H54 (cell line): ENCODE measurements around the gene KREMEN1.
"Not testable (repeated sequence)": the region's sequence is repeated elsewhere in the genome, so short reads cannot be mapped to it uniquely, and the experiment has no call there.

Experiments
- DNase-seq: peaks from one replicate; pipeline ENCODE4 v3.0.0; 2011; ENCODE audit warnings: low spot score, mixed read lengths; ENCODE audit not compliant: insufficient read length
- FAIRE-seq: peaks from 3 replicates; lab custom pipeline; 2011; peaks lifted over from hg19 to GRCh38; lab: Jason Lieb, UNC
- POLR2A ChIP-seq: IDR thresholded peaks from 2 replicates; pipeline ENCODE4 v1.6.1; 2011; ENCODE audit warnings: low read depth, mild to moderate bottlenecking, low read length

Gene KREMEN1

DNA sequence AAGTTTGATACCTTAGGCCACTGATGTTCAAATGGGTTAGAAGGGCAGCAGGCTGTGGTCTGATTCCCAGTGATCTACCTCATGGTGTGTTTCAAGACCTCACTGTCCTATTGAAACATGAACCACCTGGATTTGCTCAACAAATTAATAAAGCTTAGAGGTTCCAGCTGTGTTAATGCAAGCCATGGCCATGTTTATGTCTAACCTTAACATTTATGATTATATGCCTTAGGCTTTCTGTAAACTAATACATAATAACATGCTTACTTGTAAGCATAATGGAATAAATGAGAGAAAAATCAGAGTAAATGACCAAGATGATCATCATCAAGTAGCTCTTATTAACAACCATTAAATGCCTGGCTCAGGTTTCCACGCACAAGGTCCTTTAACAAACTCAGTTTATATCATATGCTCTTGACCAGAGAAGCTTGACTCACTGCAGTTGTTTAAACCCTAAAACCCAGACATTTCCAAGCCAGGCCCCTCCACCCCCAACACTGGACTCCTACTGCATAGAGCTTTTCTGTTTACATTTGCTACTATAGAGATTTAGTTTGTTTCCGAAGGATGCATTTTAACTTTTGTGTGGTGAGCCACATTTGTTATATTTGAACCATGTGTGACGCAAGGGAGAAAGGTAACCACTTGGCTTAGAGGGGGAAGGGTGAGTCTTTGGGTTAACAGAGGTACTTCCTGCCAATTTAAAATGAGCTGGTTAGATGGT is 43.7 kb downstream of the KREMEN1 start:
- FAIRE-seq (no peak), DNase-seq (no peak)

DNA sequence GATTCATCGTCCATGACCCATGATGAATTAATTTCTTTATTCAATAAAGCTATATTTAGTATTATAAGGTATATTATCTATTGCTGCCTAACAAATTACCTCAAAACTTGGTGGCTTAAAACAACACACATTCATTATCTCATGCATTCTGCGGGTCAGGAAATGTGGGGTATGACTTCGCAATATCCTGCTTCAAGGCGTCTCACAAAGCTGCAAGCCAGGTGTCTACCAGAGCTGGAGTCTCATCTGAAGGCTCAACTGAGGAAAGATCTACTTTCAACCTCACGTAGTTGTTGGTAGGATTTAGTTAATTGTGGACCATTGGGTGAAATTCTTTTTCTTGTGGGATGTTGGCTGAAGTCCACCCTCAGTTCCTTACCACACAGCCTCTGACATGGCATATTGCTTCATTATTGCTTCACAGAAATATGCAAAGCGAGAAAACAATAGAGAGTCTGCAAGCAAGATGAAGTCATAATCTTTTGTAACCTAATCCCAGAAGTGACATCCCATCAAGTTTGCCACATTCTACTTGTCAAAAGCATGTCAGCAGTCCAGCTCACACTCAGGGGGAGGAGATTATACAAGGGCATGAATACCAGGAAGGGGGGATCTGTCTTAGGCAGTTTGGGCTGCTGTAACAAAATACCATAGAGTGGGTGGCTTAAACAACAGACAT is 45.1 kb downstream of the KREMEN1 start:
- no peak for DNase-seq
- TF ChIP-seq POLR2A, result no peak
- FAIRE-seq, result no peak

More for the DNA sequence above, 43.7 kb downstream of the KREMEN1 start:
- no peak for TF ChIP-seq POLR2A

DNA sequence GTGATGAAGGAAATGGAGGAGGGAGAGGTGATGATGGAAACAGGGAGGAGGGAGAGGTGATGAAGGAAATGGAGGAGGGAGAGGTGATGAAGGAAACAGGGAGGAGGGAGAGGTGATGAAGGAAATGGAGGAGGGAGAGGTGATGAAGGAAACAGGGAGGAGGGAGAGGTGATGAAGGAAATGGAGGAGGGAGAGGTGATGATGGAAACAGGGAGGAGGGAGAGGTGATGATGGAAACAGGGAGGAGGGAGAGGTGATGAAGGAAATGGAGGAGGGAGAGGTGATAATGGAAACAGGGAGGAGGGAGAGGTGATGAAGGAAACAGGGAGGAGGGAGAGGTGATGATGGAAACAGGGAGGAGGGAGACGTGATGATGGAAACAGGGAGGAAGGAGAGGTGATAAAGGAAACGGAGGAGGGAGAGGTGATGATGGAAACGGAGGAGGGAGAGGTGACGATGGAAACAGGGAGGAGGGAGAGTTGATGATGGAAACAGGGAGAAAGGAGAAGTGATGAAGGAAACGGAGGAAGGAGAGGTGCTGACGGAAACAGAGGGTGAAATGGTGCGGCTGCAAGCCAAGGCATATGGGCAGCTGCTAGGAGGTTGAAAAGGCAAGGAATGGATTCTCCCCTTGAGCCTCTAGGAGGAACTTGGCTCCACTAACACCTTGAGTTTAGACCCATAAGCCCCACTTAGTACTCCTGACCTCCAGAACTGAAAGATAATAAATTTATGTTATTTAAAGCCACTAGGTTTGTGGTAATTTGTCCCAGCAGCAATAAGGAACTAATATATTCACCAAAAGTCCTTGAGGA is 47.5 kb downstream of the KREMEN1 start:
- DNase-seq, FAIRE-seq: not testable (repeated sequence)

DNA sequence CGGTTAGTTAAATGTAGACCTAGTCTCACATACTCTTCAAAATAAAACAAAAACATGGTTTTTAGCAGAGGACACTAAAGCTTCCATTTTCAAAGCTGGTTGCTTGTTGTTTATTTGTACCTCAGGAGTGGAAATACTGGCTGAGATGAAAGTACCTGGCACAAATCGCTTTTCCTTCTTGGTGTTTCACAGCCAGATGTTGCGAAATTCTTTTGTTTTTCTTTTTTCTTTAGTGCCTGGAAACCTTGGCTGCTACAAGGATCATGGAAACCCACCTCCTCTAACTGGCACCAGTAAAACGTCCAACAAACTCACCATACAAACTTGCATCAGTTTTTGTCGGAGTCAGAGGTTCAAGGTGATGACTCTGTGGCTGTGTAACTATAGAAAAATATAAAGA is 48.3 kb downstream of the KREMEN1 start:
- DNase-seq (no peak), FAIRE-seq (no peak)
- no peak for TF ChIP-seq POLR2A

DNA sequence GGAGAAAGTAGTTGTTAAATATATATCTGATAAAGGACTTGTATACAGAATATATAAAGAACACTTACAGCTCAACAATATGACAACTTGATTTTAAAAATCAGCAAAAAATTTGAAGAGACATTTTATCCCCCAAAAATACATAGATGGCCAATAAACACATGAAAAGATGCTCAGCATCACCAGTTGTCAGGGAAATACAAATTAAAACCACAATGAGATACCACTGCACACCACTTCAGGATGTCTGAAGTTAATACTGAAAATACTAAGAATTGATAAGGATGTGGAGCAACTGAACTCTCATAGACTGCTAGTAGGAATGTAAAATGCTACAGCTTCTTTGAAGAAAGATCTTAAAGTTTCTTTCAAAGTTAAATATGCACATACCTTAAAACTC is 49.2 kb downstream of the KREMEN1 start:
- no peak for FAIRE-seq
- no peak for DNase-seq
- no peak for TF ChIP-seq POLR2A

DNA sequence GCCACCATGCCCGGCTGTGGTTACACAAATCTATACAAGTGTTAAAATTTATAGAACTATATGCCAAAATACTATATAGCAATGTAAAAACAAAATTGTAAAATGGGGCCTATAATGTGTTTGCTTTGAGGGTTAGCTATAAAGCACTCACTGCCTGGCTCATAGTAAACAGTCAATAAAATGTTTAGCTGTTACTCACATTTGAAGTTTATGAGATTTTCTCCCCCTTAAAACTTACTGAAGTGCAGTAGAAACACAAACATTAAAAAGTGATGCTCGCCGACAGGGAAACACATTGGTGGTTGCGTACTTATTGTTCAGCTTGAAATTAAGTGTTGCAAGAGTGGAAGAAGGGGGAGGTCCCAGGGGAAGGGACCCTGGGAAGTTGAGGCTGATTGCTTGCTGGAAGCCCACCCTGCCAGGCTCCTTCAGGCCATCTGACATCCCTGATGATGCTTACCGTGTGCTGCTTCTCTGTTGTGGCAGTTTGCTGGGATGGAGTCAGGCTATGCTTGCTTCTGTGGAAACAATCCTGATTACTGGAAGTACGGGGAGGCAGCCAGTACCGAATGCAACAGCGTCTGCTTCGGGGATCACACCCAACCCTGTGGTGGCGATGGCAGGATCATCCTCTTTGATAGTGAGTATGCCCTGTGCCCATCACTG is 52.1 kb downstream of the KREMEN1 start:
- FAIRE-seq (no peak), DNase-seq (no peak)
- no peak for TF ChIP-seq POLR2A

DNA sequence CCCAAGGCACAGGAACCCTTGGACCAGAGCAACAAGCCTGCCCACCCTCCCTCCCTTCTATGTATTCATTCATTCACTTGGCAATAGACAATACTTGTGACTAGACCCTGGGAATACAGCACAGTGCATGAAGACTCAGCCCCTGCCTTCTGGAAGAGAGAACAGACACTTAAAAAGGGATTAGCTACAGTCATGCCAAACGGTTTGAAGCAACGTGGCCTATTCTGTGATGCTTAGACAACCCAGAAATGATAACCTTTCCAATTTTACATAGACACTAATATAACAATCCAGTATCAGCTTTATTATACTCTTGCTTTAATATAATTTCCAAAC is 52.6 kb downstream of the KREMEN1 start:
- TF ChIP-seq POLR2A, result no peak
- FAIRE-seq (no peak), DNase-seq (no peak)

DNA sequence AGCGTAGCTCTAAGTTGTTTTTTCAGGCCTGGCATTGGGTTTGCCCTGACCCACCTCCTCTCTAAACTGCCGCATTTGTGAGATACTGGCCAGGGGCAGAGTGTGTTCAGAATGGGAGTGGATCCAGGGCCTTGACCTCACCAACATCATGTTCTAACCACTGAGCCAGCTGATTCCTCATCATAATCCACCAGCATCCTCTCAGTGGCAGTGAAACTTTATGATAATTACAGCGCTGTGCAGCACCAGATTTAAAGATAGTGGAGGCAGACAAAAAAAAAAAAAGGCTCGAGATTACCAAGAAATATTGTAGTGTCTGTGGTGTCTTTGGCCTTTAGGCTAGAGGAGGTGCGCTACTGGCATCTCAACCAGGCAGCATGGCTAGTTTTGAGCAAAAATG is 53.0 kb downstream of the KREMEN1 start:
- TF ChIP-seq POLR2A, result no peak
- DNase-seq (no peak), FAIRE-seq (no peak)

DNA sequence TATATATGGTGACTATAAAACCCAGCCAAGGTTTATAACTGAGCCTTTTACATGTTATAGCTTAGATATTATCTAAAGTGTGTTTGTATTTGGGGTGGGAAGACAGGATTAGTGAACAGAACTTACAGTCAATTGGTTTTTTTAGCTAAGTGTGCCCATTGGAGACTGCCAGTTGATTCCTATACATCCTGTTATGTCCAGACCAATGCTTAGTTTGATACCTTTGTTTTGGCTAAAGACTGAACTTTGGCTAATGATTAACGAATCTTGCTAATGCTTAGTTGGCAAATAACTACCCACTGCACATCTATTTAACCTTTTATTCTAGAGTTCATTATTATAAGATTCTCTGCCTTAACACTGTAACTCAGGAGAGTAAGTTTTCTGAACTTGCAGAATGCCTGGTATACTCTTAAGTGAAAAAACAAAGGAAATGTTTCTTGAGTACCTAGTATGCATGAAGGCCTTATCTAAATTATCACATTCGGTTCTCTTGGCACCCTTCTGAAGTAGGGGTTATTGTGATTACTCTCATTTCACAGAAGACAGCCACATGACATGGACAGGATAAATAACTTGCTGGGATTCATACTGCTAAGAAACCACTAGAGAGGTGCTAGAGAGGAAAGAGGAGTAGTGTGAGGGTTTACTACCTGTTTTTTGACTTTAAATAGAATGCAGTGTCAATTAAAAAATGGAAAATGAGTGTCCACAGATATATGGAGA is 54.0 kb downstream of the KREMEN1 start:
- FAIRE-seq, result no peak
- no peak for DNase-seq
- no peak for TF ChIP-seq POLR2A

DNA sequence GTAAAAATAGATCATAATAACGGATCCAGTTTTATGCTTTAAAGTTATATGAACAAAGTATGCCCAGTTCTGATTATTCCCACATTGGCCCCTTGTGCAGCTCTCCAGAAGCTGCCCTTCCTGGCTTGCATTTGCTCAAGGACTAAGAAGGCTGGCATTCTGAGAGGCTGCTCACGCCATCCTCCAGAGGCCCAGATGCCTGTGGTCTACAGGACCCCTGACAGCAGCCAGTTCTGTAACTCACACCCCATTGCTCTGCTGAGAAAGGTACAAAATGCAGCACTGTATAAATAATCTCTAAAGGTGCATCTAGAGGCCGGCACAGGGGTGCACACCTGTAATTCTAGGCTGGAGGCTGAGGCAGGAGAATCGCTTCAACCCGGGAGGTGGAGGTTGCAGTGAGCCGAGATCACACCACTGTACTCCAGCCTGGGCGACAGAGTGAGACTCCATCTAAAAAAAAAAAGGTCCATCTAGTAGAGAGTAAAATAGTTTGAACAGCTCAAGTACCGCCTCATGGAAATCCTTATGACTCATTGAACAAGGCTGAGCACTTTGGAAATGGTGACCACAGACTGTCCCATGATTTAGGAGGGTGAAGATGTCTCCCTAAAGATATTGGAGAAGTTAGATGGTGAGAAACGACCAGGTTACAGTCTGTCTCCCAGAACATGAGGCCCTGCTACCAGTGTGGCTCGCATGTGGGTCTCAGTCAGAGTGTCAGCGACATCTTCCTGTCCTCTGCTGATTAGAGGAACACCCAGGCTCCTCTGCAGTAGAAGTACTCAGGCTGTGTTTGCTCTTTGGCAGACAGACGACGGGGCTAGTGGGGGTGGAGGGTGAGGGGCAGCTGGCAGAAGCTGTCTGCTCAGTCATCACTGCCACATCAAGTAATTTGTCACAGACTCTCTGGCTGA is 56.3 kb downstream of the KREMEN1 start:
- FAIRE-seq (no peak), DNase-seq (no peak)
- no peak for TF ChIP-seq POLR2A

DNA sequence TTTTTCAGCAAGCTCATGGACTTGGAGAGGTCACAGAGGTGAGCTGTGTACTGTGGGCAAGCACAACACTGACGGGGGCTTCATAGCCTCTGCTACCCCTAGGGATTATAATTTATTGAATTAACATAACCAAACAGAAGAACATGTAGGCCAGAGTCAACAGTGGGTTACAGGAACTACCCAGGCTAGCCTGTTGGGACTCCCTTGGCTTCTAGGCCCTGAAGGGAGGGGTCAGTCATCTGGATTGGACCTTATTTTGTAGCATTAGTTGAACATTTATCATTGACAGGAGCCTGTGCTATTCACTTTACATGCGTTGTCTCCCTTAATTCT is 56.9 kb downstream of the KREMEN1 start:
- TF ChIP-seq POLR2A, result no peak
- FAIRE-seq, result no peak
- no peak for DNase-seq

DNA sequence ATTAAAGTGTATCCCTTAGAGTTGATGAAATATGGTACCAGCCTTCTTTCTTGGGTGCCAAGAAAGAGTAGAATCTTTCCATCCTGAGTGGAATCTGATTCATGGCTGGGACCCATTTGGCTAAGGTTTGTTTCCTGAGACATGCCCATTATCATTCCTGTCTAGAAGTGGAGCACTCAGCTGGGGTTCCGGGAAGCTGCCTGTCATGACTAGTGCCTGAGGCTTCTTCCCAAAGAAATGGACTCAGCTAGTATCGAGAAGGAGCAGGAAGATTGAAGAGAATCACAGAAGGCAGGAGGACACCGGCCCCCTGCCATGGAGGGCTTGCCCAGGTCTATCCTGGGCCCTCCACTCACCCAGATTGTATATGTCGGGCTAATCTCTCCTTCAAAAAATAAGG is 57.6 kb downstream of the KREMEN1 start:
- FAIRE-seq (no peak), DNase-seq (no peak)
- TF ChIP-seq POLR2A, result no peak

DNA sequence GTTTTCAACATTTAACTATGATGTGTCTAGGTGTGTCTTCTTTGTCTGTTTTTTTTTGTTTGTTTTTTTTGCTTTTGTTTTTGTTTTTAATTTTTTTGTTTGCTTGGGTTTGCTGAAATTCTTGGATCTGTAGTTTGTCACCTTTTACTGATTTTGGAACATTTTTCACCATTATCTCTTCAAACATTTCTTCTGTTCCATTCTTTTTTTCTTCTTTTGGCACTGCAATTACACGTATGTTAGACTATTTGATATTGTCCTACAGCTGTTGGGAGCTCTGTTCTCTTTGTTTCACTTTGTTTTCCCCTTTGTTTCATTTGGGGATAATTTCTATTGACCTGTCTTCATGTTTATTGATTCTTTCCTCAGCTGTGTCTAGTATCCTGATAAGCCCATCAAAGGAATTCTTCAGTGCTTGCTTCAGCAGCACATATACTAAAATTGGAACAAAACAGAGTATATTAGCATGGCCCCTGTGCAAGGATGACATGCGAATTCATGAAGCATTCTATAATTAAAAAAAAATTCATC is 60.8 kb downstream of the KREMEN1 start:
- DNase-seq (no peak), FAIRE-seq (no peak)
- TF ChIP-seq POLR2A, result no peak
